ENCODE measurements around the gene LTC4S.
A peak's percentile ranks its signal among the peaks of the same experiment; 100 is the strongest.

Gene LTC4S

GRCh38 chr5:179805529-179806249 lies 11.9 kb downstream of the LTC4S start:
- no peaks in the 10 kb centered on the region for H3K27me3 ChIP-seq (replicated peaks)
- H3K27ac ChIP-seq, result peak overlapping the region; percentile 77
- TF ChIP-seq CTCF (IDR thresholded peaks at IDR 0.05; ENCODE audit: low read depth, low read length, missing control alignments), result no peak
- in situ Hi-C loops (cut with HindIII; ENCODE audit: low pct_ligation_motif_present, low sequenced_read_pairs), result no loop called here
- DNase-seq, result no peak
- H3K36me3 ChIP-seq (replicated peaks), result peaks cover 10% of the 10 kb centered on the region
- H3K4me3 ChIP-seq (ENCODE audit: low read depth, low read length), result peak overlapping the region; percentile 74

- no peak for TF ChIP-seq CTCF (IDR thresholded peaks at IDR 0.05; ENCODE audit: low read depth, low read length, missing control alignments)
- Histone ChIP-seq H3K4me3 (ENCODE audit: low read depth, low read length) (peak within 1 kb of the TSS; percentile 74), H3K27ac (peak within 1 kb of the TSS; percentile 77), H3K27me3 (replicated peaks) (no peaks in the 10 kb centered on the region), H3K36me3 (replicated peaks) (peaks cover 5% of the 10 kb centered on the region)
- in situ Hi-C loops (cut with HindIII; ENCODE audit: low pct_ligation_motif_present, low sequenced_read_pairs), result no loop called here
- no peak for DNase-seq
Measured at GRCh38 chr5:179806250-179807048, 12.7 kb downstream of the LTC4S start, which contains the start of gene MGAT4B. TSS of gene MGAT4B (minus strand) at chr5:179806866. CDS start at chr5:179806583, 283 bp downstream.

GRCh38 chr5:179812135-179812825 lies 18.5 kb downstream of the LTC4S start:
- Histone ChIP-seq H3K36me3 (replicated peaks) (peaks cover 6% of the 10 kb centered on the region), H3K27ac (no peak overlapping the region), H3K4me3 (ENCODE audit: low read depth, low read length) (no peak overlapping the region), H3K27me3 (replicated peaks) (no peaks in the 10 kb centered on the region)
- no peak for DNase-seq
- TF ChIP-seq CTCF (IDR thresholded peaks at IDR 0.05; ENCODE audit: low read depth, low read length, missing control alignments), result no peak
- in situ Hi-C loops (cut with HindIII; ENCODE audit: low pct_ligation_motif_present, low sequenced_read_pairs), result no loop called here

GRCh38 chr5:179812997-179813607 lies 19.3 kb downstream of the LTC4S start:
- Histone ChIP-seq H3K4me3 (ENCODE audit: low read depth, low read length) (no peak overlapping the region), H3K36me3 (replicated peaks) (peaks cover 6% of the 10 kb centered on the region), H3K27me3 (replicated peaks) (no peaks in the 10 kb centered on the region), H3K27ac (no peak overlapping the region)
- in situ Hi-C loops (cut with HindIII; ENCODE audit: low pct_ligation_motif_present, low sequenced_read_pairs), result no loop called here
- no peak for DNase-seq
- no peak for TF ChIP-seq CTCF (IDR thresholded peaks at IDR 0.05; ENCODE audit: low read depth, low read length, missing control alignments)

GRCh38 chr5:179814090-179814489 lies 20.3 kb downstream of the LTC4S start:
- no peak for DNase-seq
- no peak overlapping the region for H3K4me3 ChIP-seq (ENCODE audit: low read depth, low read length)
- TF ChIP-seq CTCF (IDR thresholded peaks at IDR 0.05; ENCODE audit: low read depth, low read length, missing control alignments), result no peak
- H3K36me3 ChIP-seq (replicated peaks), result peaks cover 6% of the 10 kb centered on the region
- H3K27ac ChIP-seq, result no peak overlapping the region
- in situ Hi-C loops (cut with HindIII; ENCODE audit: low pct_ligation_motif_present, low sequenced_read_pairs), result no loop called here
- no peaks in the 10 kb centered on the region for H3K27me3 ChIP-seq (replicated peaks)
